COLO829 (cell line): ENCODE measurements around the gene LAMC2.
"Not testable (repeated sequence)": the region's sequence is repeated elsewhere in the genome, so short reads cannot be mapped to it uniquely, and the experiment has no call there.

Source experiments
- DNase-seq: peaks from one replicate; pipeline ENCODE4 v3.0.0; 2012; ENCODE audit warnings: low spot score

LAMC2 gene

DNA sequence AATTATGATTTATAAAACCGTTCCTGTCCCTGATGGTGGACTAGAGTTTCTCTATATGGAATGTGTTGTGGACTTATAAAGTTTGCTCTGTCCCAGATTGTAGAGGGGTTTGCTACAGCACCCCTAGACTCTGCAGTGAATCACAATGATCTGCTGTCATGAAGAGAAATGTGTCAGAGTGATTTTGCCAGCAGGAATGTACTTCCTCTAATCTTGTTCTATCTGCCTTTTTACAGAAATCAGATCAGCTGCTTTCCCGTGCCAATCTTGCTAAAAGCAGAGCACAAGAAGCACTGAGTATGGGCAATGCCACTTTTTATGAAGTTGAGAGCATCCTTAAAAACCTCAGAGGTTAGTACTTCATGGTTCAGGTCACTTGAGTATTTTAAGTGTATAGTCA lies 52.0 kb downstream of the LAMC2 start:
- DNase-seq, result no peak

DNA sequence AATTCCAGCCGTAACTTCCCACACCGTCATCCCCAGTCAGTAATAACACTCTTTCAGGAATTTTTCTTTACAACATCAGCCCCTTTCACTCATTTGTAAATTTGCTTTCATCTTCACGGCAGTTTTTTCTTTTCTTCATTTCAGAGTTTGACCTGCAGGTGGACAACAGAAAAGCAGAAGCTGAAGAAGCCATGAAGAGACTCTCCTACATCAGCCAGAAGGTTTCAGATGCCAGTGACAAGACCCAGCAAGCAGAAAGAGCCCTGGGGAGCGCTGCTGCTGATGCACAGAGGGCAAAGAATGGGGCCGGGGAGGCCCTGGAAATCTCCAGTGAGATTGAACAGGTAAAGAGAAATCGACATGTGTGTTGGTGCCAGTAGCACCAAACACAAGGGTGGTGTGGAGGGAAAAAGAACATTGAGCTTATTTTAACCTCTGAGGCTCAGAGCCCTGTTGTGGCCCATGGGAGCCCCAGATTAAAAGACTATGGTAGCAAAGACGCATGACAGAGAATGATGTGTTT lies 53.2 kb downstream of the LAMC2 start:
- no peak for DNase-seq

GRCh38 chr1:183239793-183240525 lies 53.9 kb downstream of the LAMC2 start:
- no peak for DNase-seq

DNA sequence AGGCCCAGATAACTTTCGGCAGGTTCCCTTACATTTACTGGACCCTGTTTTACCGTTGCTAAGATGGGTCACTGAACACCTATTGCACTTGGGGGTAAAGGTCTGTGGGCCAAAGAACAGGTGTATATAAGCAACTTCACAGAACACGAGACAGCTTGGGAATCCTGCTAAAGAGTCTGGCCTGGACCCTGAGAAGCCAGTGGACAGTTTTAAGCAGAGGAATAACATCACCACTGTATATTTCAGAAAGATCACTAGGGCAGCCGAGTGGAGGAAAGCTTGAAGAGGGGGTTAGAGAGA lies 54.4 kb downstream of the LAMC2 start:
- DNase-seq, result no peak

GRCh38 chr1:183240853-183241252 lies 54.8 kb downstream of the LAMC2 start:
- not testable (repeated sequence) for DNase-seq

GRCh38 chr1:183241471-183241870 lies 55.4 kb downstream of the LAMC2 start:
- DNase-seq, result no peak

GRCh38 chr1:183242556-183242955 lies 56.5 kb downstream of the LAMC2 start:
- DNase-seq, result no peak

GRCh38 chr1:183243161-183244050 lies 57.3 kb downstream of the LAMC2 start:
- DNase-seq, result no peak

GRCh38 chr1:183244466-183244865 lies 58.4 kb downstream of the LAMC2 start:
- no peak for DNase-seq

DNA sequence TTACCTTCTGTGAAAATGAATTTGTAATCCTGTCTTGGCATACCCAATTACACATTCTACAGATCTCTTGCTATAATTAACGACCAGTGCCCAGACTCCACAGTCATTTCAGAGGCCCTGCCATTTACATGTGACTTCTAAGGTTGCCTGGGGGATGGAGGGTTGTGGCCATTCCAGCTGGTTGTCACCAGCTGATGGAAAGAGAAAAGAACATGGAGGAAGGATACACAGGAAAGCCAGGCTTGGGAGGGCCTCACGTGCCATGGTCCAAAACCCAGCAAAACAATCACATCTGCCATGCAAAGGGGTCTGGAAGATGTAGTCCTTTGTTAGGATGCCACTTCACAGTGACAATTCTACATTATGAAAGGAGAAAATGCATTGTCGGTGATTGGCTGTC lies 59.3 kb downstream of the LAMC2 start:
- no peak for DNase-seq

GRCh38 chr1:183246436-183246835 lies 60.4 kb downstream of the LAMC2 start:
- no peak for DNase-seq

- DNase-seq, result no peak
Observed at GRCh38 chr1:183247066-183247465, 61.0 kb downstream of the LAMC2 start.

GRCh38 chr1:183247484-183247883 lies 61.4 kb downstream of the LAMC2 start:
- no peak for DNase-seq

DNA sequence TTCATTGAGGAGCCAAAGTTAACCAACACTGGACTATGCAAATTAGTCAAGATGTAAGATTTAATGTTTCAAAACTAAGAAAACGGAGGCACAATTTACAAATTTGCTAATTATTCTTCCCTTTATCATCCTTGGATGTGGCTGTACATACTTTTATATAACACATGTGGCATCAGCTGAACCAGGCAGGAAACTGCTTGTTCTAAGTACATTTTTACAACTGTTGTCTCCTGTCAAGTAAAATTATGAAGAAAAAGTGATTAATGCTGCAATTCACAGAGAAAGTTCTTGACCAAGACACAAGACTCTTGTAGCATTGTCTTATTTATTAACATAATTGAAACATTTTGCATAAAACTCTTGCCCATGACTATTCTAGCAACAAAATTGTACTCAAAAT lies 61.9 kb downstream of the LAMC2 start:
- no peak for DNase-seq

DNA sequence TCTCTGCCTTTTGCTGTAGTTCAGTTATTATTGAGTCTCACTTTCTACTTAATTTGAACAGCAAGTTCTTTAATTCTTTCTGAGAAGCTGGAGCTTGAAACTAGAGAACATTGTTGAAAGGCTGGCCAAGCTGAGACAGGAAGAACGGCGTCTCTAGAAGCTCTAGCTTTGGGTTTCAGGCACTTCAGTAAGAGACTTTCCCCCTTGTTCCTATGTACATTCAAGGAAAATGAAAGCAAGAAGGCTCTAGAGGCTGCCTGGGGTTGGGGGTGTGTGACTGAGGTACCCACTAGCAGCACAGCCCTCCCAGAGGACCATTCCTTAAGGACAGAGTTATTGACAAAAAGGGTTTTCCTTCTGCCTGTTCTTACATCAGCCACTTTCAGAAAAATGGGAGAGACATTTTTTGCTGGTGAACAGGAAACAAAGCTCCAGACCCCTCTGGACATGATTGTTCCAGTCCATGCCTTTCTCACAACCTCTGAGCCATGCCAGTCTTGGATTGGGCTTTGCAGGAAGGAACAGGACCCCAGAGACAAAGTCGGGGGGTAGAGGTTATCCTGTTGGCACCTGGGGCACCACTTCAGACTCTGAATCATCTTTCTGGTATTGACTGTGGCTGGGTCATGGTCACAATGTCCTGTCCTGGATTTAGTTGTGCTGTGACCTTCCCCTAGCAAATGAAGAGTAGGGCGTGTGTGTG lies 63.1 kb downstream of the LAMC2 start:
- DNase-seq, result no peak

DNA sequence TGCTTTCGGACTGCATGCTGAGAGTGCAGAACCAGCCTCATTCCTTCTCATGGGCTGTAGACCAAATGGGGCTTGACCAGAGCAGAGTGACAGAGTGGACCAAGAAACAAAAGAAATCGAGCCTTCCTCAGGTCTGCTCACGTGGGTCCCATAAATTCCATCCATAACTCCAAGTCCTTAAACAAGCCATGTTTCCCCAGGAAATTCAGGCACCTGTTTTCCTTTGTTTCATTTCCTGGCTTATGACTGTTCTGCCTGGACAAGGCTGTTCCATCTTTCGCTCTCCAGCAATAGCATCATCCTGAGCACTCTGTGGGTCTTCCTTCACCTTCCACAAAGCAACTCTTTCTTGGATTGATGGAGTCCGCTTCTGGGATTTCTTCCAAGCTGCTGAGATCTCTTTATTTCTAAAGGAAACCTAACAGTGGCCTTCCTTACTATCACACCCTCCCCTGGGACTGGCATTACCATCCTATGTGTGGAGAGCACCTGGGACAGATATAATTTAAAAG lies 63.9 kb downstream of the LAMC2 start:
- no peak for DNase-seq

DNA sequence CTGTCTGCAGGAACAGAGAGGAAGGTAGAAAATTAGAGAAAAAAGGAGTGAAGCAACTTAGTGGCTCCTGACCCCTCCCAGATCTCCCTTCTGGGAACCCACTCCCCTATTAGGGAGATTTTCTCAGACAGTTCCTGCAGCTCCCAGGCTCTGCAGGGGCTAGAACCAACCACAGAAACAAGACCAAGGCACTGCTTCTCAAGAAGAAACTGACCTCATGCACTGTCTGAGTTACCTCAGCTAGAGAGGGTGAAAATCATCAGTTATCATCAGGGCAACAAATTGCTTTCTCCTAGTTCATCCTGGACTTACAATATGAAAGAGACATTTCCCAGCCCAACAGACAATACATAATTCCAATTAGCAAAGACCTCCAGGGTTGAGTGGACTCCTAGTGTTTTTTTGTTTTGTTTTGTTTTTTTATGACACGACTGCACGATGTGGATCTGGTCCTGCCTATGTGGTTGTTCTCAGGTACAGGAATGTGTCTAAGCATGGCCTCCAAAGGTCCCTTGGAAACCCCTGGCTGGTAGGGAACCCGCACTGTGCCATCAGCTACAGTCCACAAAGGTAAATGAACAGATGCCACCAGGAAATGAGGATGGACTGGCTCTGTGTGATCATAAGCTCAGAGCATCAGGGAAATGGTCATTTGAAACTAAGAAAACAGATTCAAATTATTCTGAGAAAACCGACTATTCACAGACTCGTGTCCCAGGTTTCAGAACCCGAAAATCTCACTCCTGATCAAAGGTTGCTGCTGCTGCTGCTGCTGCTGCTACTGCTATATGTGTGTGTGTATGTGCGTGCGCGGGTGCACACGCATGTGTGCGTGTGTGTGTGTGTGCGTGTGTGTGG lies 65.3 kb downstream of the LAMC2 start:
- DNase-seq, result no peak

- no peak for DNase-seq
Observed at GRCh38 chr1:183251959-183252450, 65.9 kb downstream of the LAMC2 start.

DNA sequence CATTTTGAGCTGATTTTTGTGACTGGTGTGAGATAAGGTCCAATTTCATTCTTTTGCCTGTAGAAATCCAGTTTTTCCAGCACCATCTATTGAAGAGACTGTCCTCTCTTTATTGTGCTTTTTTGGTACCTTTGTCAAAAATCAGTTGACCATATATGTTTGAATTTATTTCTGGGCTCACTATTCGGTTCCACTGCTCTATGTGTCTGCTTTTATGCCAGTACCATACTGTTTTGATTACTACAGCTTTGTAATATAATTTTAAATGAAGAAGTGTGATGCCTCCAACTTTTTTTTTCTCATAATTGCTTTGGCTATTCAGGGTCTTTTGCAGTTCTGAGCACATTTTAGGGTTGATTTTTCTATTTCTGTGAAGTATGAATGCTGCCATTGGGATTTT lies 69.0 kb downstream of the LAMC2 start:
- no peak for DNase-seq

- DNase-seq, result no peak
Observed at GRCh38 chr1:183259924-183260323, 73.9 kb downstream of the LAMC2 start.

GRCh38 chr1:183262628-183263200 lies 76.7 kb downstream of the LAMC2 start:
- no peak for DNase-seq
